SK-N-MC (cell line): ENCODE results near the gene IL17RD.
A peak's percentile ranks its signal among the peaks of the same experiment; 100 is the strongest.

Source experiments
- DNase-seq: peaks from one replicate; pipeline ENCODE4 v3.0.0-alpha.2; 2011; ENCODE audit warnings: low read depth, low spot score
- H3K27ac ChIP-seq: fragments of 200-600 bp; sonication (generic); 2 replicates; pipeline ENCODE4 v1.5.1; 2016; ENCODE audit warnings: mixed run types
- H3K36me3 ChIP-seq: fragments of 200-600 bp; sonication (generic); 2 replicates; pipeline ENCODE4 v1.6.1; 2017; ENCODE audit warnings: antibody characterized with exemption, low read length, mixed read lengths; ENCODE audit not compliant: insufficient read depth
- H3K4me3 ChIP-seq: fragments of 200-600 bp; sonication (generic); 2 replicates; pipeline ENCODE4 v1.5.1; 2016
- H3K9ac ChIP-seq: fragments of 200-600 bp; sonication (generic); 2 replicates; pipeline ENCODE4 v1.8.0; 2017; ENCODE audit warnings: mixed run types, mixed read lengths; ENCODE audit not compliant: insufficient read length
- H3K9me3 ChIP-seq: fragments of 200-600 bp; sonication (generic); 2 replicates; pipeline ENCODE4 v1.6.1; 2017; ENCODE audit warnings: low read depth, mild to moderate bottlenecking, antibody characterized with exemption, low read length, moderate library complexity, mixed read lengths
- EZH2 ChIP-seq: fragments of 200-600 bp; sonication (generic); IDR thresholded peaks from one replicate; pipeline ENCODE4 v1.6.1; 2017; ENCODE audit warnings: antibody characterized with exemption
- FOXP2 ChIP-seq: optimal IDR thresholded peaks from 2 replicates; pipeline ENCODE3; 2011; ENCODE audit warnings: mild to moderate bottlenecking, moderate library complexity; ENCODE audit not compliant: insufficient read depth; ENCODE audit errors: extremely low read length, control extremely low read depth
- POLR2AphosphoS5 ChIP-seq: IDR thresholded peaks from 2 replicates; pipeline ENCODE4 v1.6.1; 2012; ENCODE audit warnings: mild to moderate bottlenecking, low read depth, low read length, borderline replicate concordance

IL17RD gene

DNA sequence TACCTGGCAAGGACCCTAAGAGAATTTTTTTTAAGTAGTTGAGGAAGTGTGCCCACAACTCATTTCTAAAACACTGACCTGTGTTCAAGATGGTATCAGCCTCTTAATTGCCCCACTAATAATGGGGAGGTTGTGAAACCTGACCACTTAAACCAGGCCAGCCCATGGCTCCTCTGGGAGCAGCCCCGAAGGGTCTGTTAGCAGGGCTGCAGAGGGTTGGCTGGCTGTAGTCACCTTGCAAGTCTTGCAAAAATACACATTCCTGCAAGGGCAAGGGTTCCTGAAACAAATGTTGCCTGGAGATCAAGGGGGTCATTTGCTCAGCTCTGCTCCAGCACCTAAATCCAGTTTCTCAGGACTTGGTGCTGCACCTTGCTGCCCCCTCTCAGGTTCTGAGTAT is 3.2 kb downstream of the IL17RD start:
- H3K36me3 ChIP-seq: no peaks in the 10 kb centered on the region
- H3K4me3 ChIP-seq: no peak overlapping the region
- DNase-seq: no peak
- H3K27ac ChIP-seq: no peak overlapping the region
- no peaks in the 10 kb centered on the region for H3K9me3 ChIP-seq
- TF ChIP-seq EZH2 (no peak), POLR2AphosphoS5 (no peak), FOXP2 (no peak)
- no peak overlapping the region for H3K9ac ChIP-seq

DNA sequence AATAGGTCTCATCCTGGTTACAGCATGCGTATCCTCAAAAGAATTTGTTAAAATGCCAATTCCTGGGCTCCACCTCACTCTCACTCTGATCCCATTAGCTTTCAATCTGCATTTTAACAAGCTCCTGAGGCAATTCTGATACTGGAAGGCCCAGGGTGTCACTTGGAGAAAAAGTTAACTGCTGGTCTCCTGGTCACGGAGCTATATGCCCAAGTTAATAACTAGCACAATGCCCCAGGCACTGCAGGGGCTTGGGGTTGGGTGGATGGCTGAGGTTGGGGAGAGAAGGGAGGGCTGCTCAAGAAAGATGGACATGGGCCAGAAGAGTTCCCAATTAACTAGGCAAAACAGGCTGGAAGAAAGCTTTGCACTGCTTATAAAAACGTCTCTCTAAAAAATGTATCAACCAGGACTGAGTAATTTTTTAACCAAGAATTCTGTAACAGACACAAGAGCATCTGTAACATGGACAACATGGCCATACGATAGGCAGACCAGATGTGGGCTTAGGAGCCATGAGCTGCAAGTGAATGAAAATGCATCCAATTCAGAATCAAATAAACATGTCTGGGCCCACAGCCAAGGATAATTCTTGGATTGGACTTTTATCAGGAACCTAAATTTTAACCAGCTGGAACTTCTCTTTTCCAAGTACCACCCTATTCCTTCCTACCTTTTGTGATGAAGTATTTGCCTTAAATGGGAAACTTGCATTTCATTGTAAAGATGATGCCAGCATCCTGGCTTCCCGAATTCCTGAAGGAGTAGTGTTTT is 4.2 kb downstream of the IL17RD start:
- no peaks in the 10 kb centered on the region for H3K9me3 ChIP-seq
- H3K36me3 ChIP-seq: no peaks in the 10 kb centered on the region
- no peak overlapping the region for H3K27ac ChIP-seq
- H3K4me3 ChIP-seq: no peak overlapping the region
- no peak overlapping the region for H3K9ac ChIP-seq
- no peak for DNase-seq
- TF ChIP-seq EZH2 (no peak), FOXP2 (no peak), POLR2AphosphoS5 (no peak)

DNA sequence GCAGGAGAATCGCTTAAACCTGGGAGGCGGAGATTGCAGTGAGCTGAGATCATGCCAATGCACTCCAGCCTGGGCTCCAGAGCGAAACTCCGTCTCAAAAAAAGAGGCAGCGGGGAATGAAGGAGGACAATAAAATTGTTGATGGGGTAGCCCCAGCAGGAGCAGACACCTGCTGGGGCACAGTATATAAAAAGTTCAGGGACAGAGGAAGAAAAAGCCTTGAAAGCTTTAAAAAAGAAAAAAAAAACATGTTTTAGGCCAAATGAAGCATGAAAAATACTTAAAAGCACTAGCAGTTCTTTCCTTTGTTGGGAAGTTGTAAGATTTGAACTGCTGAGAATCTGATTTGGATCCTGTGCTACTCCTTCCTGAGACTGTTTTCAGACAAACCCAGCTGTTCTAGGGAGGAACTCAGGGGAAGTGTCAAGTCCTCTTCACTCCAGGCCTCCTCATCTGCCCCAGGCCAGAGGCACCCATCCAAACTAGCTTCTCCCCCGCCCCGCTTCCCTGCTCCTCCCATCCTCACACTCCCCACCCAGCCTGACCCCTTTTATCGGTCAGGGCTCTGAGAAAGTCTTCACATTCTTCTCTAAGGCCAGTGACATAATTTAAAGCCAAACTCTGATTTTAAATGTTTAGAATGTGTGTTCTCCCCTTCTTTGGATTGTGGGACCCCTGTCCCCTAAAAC is 4.9 kb downstream of the IL17RD start:
- DNase-seq: no peak
- no peaks in the 10 kb centered on the region for H3K9me3 ChIP-seq
- TF ChIP-seq FOXP2 (no peak), POLR2AphosphoS5 (no peak), EZH2 (no peak)
- no peaks in the 10 kb centered on the region for H3K36me3 ChIP-seq
- no peak overlapping the region for H3K9ac ChIP-seq
- no peak overlapping the region for H3K27ac ChIP-seq
- no peak overlapping the region for H3K4me3 ChIP-seq

DNA sequence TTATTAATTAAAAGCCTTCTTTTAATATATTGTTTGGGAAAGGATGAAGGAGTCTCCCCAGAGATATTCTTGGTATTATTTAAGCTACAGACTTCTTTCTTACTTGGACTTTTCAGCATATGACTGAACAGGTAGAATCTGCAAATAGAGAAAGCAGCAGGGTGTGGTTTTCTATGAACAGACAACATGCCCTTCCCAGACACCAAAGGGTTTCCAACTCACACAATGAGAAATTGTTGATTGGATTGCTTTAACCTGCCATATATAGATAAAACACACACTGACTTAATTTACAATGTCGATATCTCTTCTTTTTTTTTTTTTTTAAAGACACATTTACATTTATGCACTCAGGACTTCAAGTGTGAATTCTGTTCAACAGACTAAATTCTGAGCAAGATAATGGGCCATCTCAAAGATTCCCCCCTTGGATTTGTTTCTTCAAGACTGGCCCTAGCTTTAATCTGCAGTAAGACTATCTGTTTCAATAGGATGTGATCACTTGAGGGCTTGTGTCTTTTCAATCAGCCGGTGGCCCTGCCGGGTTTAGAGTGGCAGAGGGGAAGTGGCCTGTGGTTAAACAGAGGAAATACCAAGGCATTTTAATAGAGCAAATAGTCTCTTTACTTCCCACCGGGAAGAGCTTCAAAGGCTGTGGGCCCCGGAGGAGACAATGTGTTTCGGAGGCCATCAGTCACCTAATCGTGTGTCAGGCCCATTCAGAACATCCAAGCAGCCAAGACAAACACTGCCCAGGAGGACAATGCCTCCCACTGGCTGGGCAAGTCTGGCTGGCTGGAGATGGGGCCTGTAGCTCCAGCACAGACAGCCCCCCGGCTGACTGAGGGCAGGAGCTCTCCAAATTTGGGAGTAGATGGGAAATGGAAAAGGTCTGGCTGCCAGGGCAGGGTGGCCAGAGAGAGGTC is 6.1 kb downstream of the IL17RD start:
- TF ChIP-seq POLR2AphosphoS5 (peak; percentile 59; the same call in 1 of the 2 replicates), EZH2 (no peak)
- H3K36me3 ChIP-seq: no peaks in the 10 kb centered on the region
- no peak for DNase-seq
- no peak overlapping the region for H3K27ac ChIP-seq
- H3K4me3 ChIP-seq: no peak overlapping the region
- H3K9me3 ChIP-seq: no peaks in the 10 kb centered on the region
- H3K9ac ChIP-seq: no peak overlapping the region

DNA sequence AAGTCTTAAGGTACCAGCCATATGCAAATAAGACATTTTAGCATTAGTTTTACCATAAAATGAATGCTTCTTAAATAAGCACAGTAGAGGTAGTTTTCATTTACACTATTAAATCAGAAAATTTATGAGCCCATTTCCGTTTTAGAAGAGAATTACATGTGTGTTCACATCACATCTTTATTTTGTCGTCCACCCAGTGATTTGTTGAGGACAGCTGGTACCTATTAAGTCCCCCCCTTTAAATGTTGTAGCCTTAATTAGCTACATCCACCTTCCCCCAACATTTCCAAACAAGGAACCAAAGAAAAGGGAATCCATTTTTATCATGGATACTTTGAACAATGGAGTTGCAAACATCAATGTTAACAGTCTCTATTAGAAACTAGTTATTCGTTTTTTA is 6.8 kb downstream of the IL17RD start:
- Histone ChIP-seq H3K4me3 (no peak overlapping the region; the same call in 1 of the 2 replicates), H3K36me3 (no peaks in the 10 kb centered on the region), H3K9me3 (no peaks in the 10 kb centered on the region), H3K9ac (no peak overlapping the region), H3K27ac (no peak overlapping the region)
- TF ChIP-seq FOXP2 (no peak), EZH2 (no peak), POLR2AphosphoS5 (no peak)
- no peak for DNase-seq

DNA sequence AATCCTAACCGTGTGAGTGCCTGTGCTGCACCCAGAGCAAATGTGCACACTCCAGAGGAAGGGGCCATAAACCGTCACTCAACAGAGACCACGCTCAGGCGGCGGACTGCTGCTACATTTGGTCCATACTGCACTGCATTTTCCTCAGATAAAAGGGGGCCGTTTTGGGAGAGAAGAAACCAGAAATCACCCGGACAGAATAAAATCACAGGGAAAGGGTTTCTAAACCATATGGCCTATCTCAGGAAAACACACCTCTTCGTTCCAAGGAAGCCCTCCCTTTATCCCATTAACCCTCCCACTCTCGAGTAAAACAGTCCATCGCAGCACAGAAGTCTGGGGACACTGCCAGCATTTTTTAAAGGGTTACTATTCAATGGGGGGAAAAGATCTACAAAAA is 7.6 kb downstream of the IL17RD start:
- TF ChIP-seq EZH2 (no peak), POLR2AphosphoS5 (no peak)
- DNase-seq: no peak
- Histone ChIP-seq H3K36me3 (no peaks in the 10 kb centered on the region), H3K4me3 (no peak overlapping the region), H3K9ac (no peak overlapping the region), H3K27ac (no peak overlapping the region), H3K9me3 (no peaks in the 10 kb centered on the region)

DNA sequence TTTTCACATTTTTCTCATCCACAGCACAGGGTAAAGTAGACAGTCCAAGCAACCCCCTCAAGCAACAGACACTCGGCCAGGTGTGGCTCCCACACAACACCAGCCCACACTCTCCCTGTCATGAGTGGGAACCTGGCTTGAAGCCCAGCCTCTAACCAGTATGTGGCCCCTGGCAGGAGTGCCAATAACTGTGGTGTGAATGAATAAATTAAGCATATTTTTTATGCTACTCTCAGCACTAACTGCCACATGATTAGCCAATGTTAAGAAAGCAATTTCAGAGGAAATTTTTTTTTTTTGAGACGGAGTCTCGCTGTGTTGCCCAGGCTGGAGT is 9.9 kb downstream of the IL17RD start:
- no peaks in the 10 kb centered on the region for H3K36me3 ChIP-seq
- no peak overlapping the region for H3K4me3 ChIP-seq
- DNase-seq: no peak
- TF ChIP-seq POLR2AphosphoS5 (no peak), FOXP2 (no peak), EZH2 (no peak)
- no peaks in the 10 kb centered on the region for H3K9me3 ChIP-seq
- no peak overlapping the region for H3K9ac ChIP-seq
- no peak overlapping the region for H3K27ac ChIP-seq

DNA sequence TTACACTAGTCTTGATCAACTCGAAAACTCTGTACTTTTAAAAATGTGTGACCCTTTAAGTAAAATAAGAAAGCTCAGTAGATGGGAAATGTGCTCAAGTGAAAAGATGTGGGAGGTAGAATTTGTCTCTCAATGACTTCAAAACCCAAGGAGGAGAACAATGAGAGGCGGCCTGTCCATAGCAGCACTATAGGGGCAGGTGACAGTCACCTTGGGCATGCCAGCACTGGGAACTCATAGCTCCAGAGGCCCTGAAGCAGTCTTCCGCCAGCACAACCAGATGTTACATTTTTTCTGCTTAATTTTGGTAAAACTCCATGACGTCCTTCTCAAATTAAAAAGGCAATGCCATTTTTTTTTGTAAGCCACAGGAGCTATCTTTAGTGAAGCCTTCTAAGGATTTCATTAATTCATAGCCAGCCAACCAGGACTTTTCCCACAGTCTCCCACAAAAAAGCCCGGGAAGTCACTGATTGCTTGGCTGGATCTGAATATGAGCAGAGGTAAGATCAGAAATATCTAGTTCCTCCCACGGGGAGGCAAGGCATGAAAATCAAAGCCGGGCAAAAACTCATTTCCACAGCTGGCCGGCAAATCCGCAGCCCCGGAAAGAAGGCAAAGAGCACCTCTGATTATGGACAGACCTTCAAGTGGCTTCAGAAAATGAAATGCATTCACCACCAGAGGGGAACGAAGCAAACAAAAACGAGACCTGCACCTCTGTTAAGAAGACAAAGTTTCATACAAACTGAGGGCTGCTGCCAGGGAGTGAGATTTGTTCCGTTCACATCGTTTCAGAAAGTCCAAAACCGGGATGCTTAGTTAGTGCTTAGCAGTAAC is 10.5 kb downstream of the IL17RD start:
- no peak overlapping the region for H3K4me3 ChIP-seq
- H3K27ac ChIP-seq: no peak overlapping the region
- no peak for DNase-seq
- H3K36me3 ChIP-seq: no peaks in the 10 kb centered on the region
- no peaks in the 10 kb centered on the region for H3K9me3 ChIP-seq
- no peak overlapping the region for H3K9ac ChIP-seq
- TF ChIP-seq FOXP2 (no peak), POLR2AphosphoS5 (no peak), EZH2 (no peak)
